Activated T-helper 17 cell treated with anti-CD3 and anti-CD28 coated beads, Interleukin-2, amount 50 U/mL, for 72 hours (primary cell): Measurements from ENCODE around the gene XAGE1B. TPM values are rescaled to one million over a fixed set of nuclear protein-coding genes. Genes with fewer than 3 reads are reported as not detected.
"Not testable (repeated sequence)": the region's sequence is repeated elsewhere in the genome, so short reads cannot be mapped to it uniquely, and the experiment has no call there.

ENCODE experiments used
- ATAC-seq: fragments of 150-1000 bp; cut with Tn5 transposase; replicated peaks from 2 replicates; pipeline ENCODE4 v1.10.0; 2021; ENCODE audit warnings: mild to moderate bottlenecking, moderate library complexity
- H3K27ac Mint-ChIP-seq: one replicate; pipeline ENCODE4 v1.8.0; 2022; ENCODE audit warnings: mixed read lengths
- H3K27me3 Mint-ChIP-seq: one replicate; pipeline ENCODE4 v1.8.0; 2022; ENCODE audit warnings: mixed read lengths
- H3K36me3 Mint-ChIP-seq: one replicate; pipeline ENCODE4 v1.8.0; 2022; ENCODE audit warnings: low read depth, mild to moderate bottlenecking, mixed read lengths
- H3K4me1 Mint-ChIP-seq: one replicate; pipeline ENCODE4 v1.8.0; 2022; ENCODE audit warnings: mixed read lengths
- H3K4me3 Mint-ChIP-seq: one replicate; pipeline ENCODE4 v1.8.0; 2022; ENCODE audit warnings: mild to moderate bottlenecking, mixed read lengths
- H3K9me3 Mint-ChIP-seq: one replicate; pipeline ENCODE4 v1.8.0; 2022; ENCODE audit warnings: mixed read lengths
- total RNA-seq, 2 donors: library from RNA; stranded (reverse); gene quantifications; one replicate each; pipeline ENCODE4 v1.2.3, GENCODE V29; 2022

The XAGE1B gene
- total RNA-seq = not detected

- ATAC-seq, H3K4me3 Mint-ChIP-seq, H3K27me3 Mint-ChIP-seq: not testable (repeated sequence)
Measured at GRCh38 chrX:52516987-52517325, at the start of gene XAGE1B. TSS of gene XAGE1B (minus strand) at chrX:52517063. CDS start at chrX:52515527, 1,536 bp downstream.

GRCh38 chrX:52563105-52563504 lies 46.2 kb upstream of the XAGE1B start:
- Mint-ChIP-seq H3K4me3 (no peak overlapping the region), H3K27ac (no peak overlapping the region), H3K36me3 (no peaks in the 10 kb centered on the region), H3K27me3 (peaks cover 3% of the 10 kb centered on the region), H3K4me1 (no peaks in the 10 kb centered on the region), H3K9me3 (no peaks in the 10 kb centered on the region)
- no peak for ATAC-seq

More at GRCh38 chrX:52516987-52517325, at the start of gene XAGE1B:
- not testable (repeated sequence) for H3K36me3 Mint-ChIP-seq, H3K4me1 Mint-ChIP-seq, H3K9me3 Mint-ChIP-seq, H3K27ac Mint-ChIP-seq

GRCh38 chrX:52558140-52558539 lies 41.3 kb upstream of the XAGE1B start:
- Mint-ChIP-seq H3K36me3 (no peaks in the 10 kb centered on the region), H3K9me3 (no peaks in the 10 kb centered on the region), H3K4me1 (no peaks in the 10 kb centered on the region), H3K27me3 (no peaks in the 10 kb centered on the region), H3K27ac (no peak overlapping the region), H3K4me3 (no peak overlapping the region)
- ATAC-seq = no peak

GRCh38 chrX:52556741-52557140 lies 39.9 kb upstream of the XAGE1B start:
- Mint-ChIP-seq H3K27me3 (no peaks in the 10 kb centered on the region), H3K9me3 (no peaks in the 10 kb centered on the region), H3K4me3 (no peak overlapping the region), H3K4me1 (no peaks in the 10 kb centered on the region), H3K27ac (no peak overlapping the region), H3K36me3 (no peaks in the 10 kb centered on the region)
- ATAC-seq = no peak

- H3K27ac Mint-ChIP-seq = no peak overlapping the region
- no peaks in the 10 kb centered on the region for H3K36me3 Mint-ChIP-seq
- H3K27me3 Mint-ChIP-seq = no peaks in the 10 kb centered on the region
- no peak overlapping the region for H3K4me3 Mint-ChIP-seq
- no peaks in the 10 kb centered on the region for H3K4me1 Mint-ChIP-seq
- H3K9me3 Mint-ChIP-seq = no peaks in the 10 kb centered on the region
- ATAC-seq = no peak
Measured at GRCh38 chrX:52553995-52554642, 37.3 kb upstream of the XAGE1B start.

- H3K4me1 Mint-ChIP-seq, H3K27me3 Mint-ChIP-seq, ATAC-seq, H3K36me3 Mint-ChIP-seq, H3K9me3 Mint-ChIP-seq, H3K27ac Mint-ChIP-seq, H3K4me3 Mint-ChIP-seq: not testable (repeated sequence)
Measured at GRCh38 chrX:52548769-52549168, 31.9 kb upstream of the XAGE1B start.

- ATAC-seq = no peak
- no peaks in the 10 kb centered on the region for H3K36me3 Mint-ChIP-seq
- H3K4me3 Mint-ChIP-seq = no peak overlapping the region
- no peaks in the 10 kb centered on the region for H3K4me1 Mint-ChIP-seq
- H3K27me3 Mint-ChIP-seq = no peaks in the 10 kb centered on the region
- no peak overlapping the region for H3K27ac Mint-ChIP-seq
- H3K9me3 Mint-ChIP-seq = no peaks in the 10 kb centered on the region
Measured at GRCh38 chrX:52544147-52544840, 27.4 kb upstream of the XAGE1B start.

GRCh38 chrX:52542311-52542710 lies 25.4 kb upstream of the XAGE1B start:
- Mint-ChIP-seq H3K27ac (no peak overlapping the region), H3K4me3 (no peak overlapping the region), H3K9me3 (no peaks in the 10 kb centered on the region), H3K27me3 (no peaks in the 10 kb centered on the region), H3K36me3 (no peaks in the 10 kb centered on the region), H3K4me1 (no peaks in the 10 kb centered on the region)
- no peak for ATAC-seq

- not testable (repeated sequence) for H3K36me3 Mint-ChIP-seq, ATAC-seq, H3K4me1 Mint-ChIP-seq, H3K27ac Mint-ChIP-seq, H3K9me3 Mint-ChIP-seq, H3K27me3 Mint-ChIP-seq, H3K4me3 Mint-ChIP-seq
Measured at GRCh38 chrX:52541051-52541450, 24.2 kb upstream of the XAGE1B start.

GRCh38 chrX:52516110-52516986 lies 515 bp downstream of the XAGE1B start:
- not testable (repeated sequence) for H3K9me3 Mint-ChIP-seq, ATAC-seq, H3K4me3 Mint-ChIP-seq, H3K36me3 Mint-ChIP-seq, H3K4me1 Mint-ChIP-seq, H3K27ac Mint-ChIP-seq, H3K27me3 Mint-ChIP-seq

- H3K27me3 Mint-ChIP-seq, H3K27ac Mint-ChIP-seq: not testable (repeated sequence)
Measured at GRCh38 chrX:52511126-52511525, 5.7 kb downstream of the XAGE1B start.

GRCh38 chrX:52509916-52510315 lies 6.9 kb downstream of the XAGE1B start:
- H3K4me1 Mint-ChIP-seq = no peaks in the 10 kb centered on the region
- no peak overlapping the region for H3K27ac Mint-ChIP-seq
- ATAC-seq = no peak
- H3K36me3 Mint-ChIP-seq = no peaks in the 10 kb centered on the region
- peaks cover 15% of the 10 kb centered on the region for H3K27me3 Mint-ChIP-seq
- no peak overlapping the region for H3K4me3 Mint-ChIP-seq
- no peaks in the 10 kb centered on the region for H3K9me3 Mint-ChIP-seq

More at GRCh38 chrX:52511126-52511525, 5.7 kb downstream of the XAGE1B start:
- not testable (repeated sequence) for H3K4me3 Mint-ChIP-seq, H3K4me1 Mint-ChIP-seq, H3K9me3 Mint-ChIP-seq, H3K36me3 Mint-ChIP-seq, ATAC-seq

- H3K27ac Mint-ChIP-seq = no peak overlapping the region
- H3K9me3 Mint-ChIP-seq = no peaks in the 10 kb centered on the region
- no peaks in the 10 kb centered on the region for H3K36me3 Mint-ChIP-seq
- H3K27me3 Mint-ChIP-seq = peaks cover 19% of the 10 kb centered on the region
- H3K4me1 Mint-ChIP-seq = no peaks in the 10 kb centered on the region
- ATAC-seq = no peak
- H3K4me3 Mint-ChIP-seq = no peak overlapping the region
Measured at GRCh38 chrX:52507331-52507730, 9.5 kb downstream of the XAGE1B start.

- no peak overlapping the region for H3K4me3 Mint-ChIP-seq
- peaks cover 19% of the 10 kb centered on the region for H3K27me3 Mint-ChIP-seq
- H3K9me3 Mint-ChIP-seq = no peaks in the 10 kb centered on the region
- H3K4me1 Mint-ChIP-seq = no peaks in the 10 kb centered on the region
- H3K36me3 Mint-ChIP-seq = no peaks in the 10 kb centered on the region
- no peak for ATAC-seq
- H3K27ac Mint-ChIP-seq = no peak overlapping the region
Measured at GRCh38 chrX:52504551-52504950, 12.3 kb downstream of the XAGE1B start.

- H3K36me3 Mint-ChIP-seq, H3K27me3 Mint-ChIP-seq, ATAC-seq, H3K27ac Mint-ChIP-seq, H3K9me3 Mint-ChIP-seq, H3K4me3 Mint-ChIP-seq, H3K4me1 Mint-ChIP-seq: not testable (repeated sequence)
Measured at GRCh38 chrX:52501362-52501761, 15.5 kb downstream of the XAGE1B start.
